ENCODE measurements around the gene ECI2. TPM values are rescaled to one million over a fixed set of nuclear protein-coding genes. Genes with fewer than 3 reads are reported as not detected.

ECI2 gene
- total and polyA plus RNA-seq, 2 donors (not counting 3 experiments of a cell fraction or from before 2014, with no cell fraction given): 33.5 to 91.0 TPM

DNA sequence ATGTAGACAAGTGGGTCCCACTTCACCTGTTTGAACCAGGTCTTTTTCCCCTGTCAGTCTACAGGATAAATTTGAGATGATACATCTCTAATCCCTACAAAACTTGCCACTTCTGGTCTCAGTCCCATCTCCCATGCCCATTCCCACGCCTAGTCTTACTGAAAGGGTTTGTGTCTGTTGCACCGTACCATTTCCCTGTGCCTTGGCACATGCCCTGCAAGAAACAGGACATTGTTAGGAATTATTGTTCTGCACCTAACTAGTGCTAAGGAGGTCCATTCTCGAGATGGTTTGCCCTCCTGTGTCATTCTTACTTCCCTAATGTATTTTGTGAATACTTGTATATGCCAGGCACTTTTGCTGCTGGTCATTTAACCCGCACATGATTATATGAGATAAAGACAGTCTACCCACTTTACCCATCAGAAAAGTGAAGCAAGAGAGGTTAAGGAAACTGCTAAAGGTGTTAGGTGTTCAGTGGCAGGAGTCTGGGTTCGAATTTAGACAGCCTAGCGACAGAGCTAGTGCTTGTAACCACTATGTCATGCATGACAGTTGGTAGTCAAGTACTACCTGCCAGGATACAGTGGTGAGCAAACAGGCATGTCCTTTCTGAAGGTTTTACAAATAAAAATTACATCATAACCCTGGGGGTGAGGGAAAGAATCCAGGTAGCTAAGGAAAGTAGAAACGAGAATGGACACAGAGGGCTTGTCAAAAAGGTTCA, 69.2 kb downstream of the ECI2 start:
- Histone ChIP-seq H4K20me1 (replicated peaks; ENCODE audit: control insufficient read depth, extremely low read depth, insufficient read depth, low read length) (no peaks in the 10 kb centered on the region), H3K4me3 (replicated peaks in 1 of 3; ENCODE audit: insufficient read depth in 1 of 3, low read depth in 1 of 3, low read length in 3 of 3) (no peak overlapping the region), H3K27me3 (ENCODE audit: control insufficient read depth in 2 of 2, insufficient read depth in 2 of 2, low read length in 2 of 2) (no peaks in the 10 kb centered on the region), H3K4me1 (ENCODE audit: control insufficient read depth, extremely low read depth, insufficient read depth, low read length) (no peaks in the 10 kb centered on the region), H3K27ac (ENCODE audit: insufficient read depth, low read depth, low read length) (no peak overlapping the region), H3K79me2 (ENCODE audit: control insufficient read depth, insufficient read depth, low read length) (no peaks in the 10 kb centered on the region), H3K36me3 (ENCODE audit: control insufficient read depth in 2 of 2, extremely low read depth in 1 of 2, insufficient read depth in 2 of 2, low read length in 2 of 2) (peaks cover 0 to 10% of the 10 kb centered on the region in 2 experiments), H3K9me1 (replicated peaks; ENCODE audit: control insufficient read depth, extremely low read depth, insufficient read depth, low read length) (no peaks in the 10 kb centered on the region), H3K4me2 (ENCODE audit: insufficient read depth, low read length) (no peak overlapping the region), H3K9me3 (replicated peaks; ENCODE audit: control insufficient read depth, insufficient read depth, low read length) (no peaks in the 10 kb centered on the region), H3K9ac (replicated peaks; ENCODE audit: extremely low read depth, insufficient read depth, low read length) (no peak overlapping the region), H2AFZ (ENCODE audit: low read depth, low read length) (no peak overlapping the region)
- TF ChIP-seq EZH2 (IDR thresholded peaks at IDR 0.05; ENCODE audit: borderline replicate concordance, low read depth, low read length, severe bottlenecking): no peak
- TF ChIP-seq JUN (IDR thresholded peaks at IDR 0.05; ENCODE audit: borderline replicate concordance, insufficient read depth, insufficient read length, low read depth): no peak
- TF ChIP-seq GATA2 (IDR thresholded peaks at IDR 0.05; ENCODE audit: insufficient read depth, insufficient read length, low read depth, low read length): no peak
- TF ChIP-seq POLR2A (IDR thresholded peaks at IDR 0.05; ENCODE audit: low read depth, low read length): no peak
- TF ChIP-seq, protein P1, sequence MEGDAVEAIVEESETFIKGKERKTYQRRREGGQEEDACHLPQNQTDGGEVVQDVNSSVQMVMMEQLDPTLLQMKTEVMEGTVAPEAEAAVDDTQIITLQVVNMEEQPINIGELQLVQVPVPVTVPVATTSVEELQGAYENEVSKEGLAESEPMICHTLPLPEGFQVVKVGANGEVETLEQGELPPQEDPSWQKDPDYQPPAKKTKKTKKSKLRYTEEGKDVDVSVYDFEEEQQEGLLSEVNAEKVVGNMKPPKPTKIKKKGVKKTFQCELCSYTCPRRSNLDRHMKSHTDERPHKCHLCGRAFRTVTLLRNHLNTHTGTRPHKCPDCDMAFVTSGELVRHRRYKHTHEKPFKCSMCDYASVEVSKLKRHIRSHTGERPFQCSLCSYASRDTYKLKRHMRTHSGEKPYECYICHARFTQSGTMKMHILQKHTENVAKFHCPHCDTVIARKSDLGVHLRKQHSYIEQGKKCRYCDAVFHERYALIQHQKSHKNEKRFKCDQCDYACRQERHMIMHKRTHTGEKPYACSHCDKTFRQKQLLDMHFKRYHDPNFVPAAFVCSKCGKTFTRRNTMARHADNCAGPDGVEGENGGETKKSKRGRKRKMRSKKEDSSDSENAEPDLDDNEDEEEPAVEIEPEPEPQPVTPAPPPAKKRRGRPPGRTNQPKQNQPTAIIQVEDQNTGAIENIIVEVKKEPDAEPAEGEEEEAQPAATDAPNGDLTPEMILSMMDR (IDR thresholded peaks at IDR 0.05; ENCODE audit: extremely low read depth in 1 of 2, insufficient read depth in 1 of 2, low read depth in 1 of 2, low read length in 2 of 2): no peak
- no peak for TF ChIP-seq FOS (IDR thresholded peaks at IDR 0.05; ENCODE audit: borderline replicate concordance, insufficient read depth, low read length)
- TF ChIP-seq POLR2AphosphoS5 (IDR thresholded peaks at IDR 0.05; ENCODE audit: insufficient read depth, low read depth, low read length): no peak
- TF ChIP-seq, protein P2, sequence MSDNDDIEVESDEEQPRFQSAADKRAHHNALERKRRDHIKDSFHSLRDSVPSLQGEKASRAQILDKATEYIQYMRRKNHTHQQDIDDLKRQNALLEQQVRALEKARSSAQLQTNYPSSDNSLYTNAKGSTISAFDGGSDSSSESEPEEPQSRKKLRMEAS (IDR thresholded peaks at IDR 0.05; ENCODE audit: insufficient read depth, insufficient read length): no peak
- no peak for TF ChIP-seq MYC (IDR thresholded peaks at IDR 0.05; ENCODE audit: low read depth, low read length)
- BruUV-seq (replicated peaks): no TSS peak
- DNase-seq (ENCODE audit: low read depth, low spot score) (no peak), FAIRE-seq (no peak)
- dilution Hi-C loops (cut with MboI; ENCODE audit: extremely low pct_ligation_motif_present, low sequenced_read_pairs): no loop called here
- ChIA-PET CTCF (interaction anchor here (0.6 to 1.5 kb wide), 2 partner anchors 17 to 777 kb away, joined by 3 read pairs; no protein-coding TSS in a partner anchor), POLR2A (no interaction called here)
- intact Hi-C loops (cut with micrococcal nuclease): no loop called here

Other genes with a start within 250 kb of the ECI2 start
- gene FAM217A, start 56.4 kb downstream of the ECI2 start, total RNA-seq: not detected in 2 replicates
- gene FAM217A, start 56.4 kb downstream of the ECI2 start, polyA plus RNA-seq: not detected in 2 replicates